A673 (cell line): Measurements from ENCODE around the gene FKBP3. TPM values are rescaled to one million over a fixed set of nuclear protein-coding genes. Genes with fewer than 3 reads are reported as not detected.

Experiments
- BruUV-seq: library from RNA; stranded (reverse); fragments of 400-500 nt; replicated peaks from 2 replicates; lab custom pipeline; 2021; lab: Mats Ljungman, UMichigan
- CTCF ChIA-PET: fragments of 300-600 bp; sonication (Branson Sonifier 250); formaldehyde crosslinking; loops from one replicate; lab custom pipeline; 2022; ENCODE audit warnings: antibody characterized with exemption; lab: Charles Lee
- POLR2A ChIA-PET: fragments of 300-600 bp; sonication (Branson Sonifier 250); formaldehyde crosslinking; loops from one replicate; lab custom pipeline; 2022; ENCODE audit warnings: antibody characterized with exemption; ENCODE audit not compliant: low non-redundant PET; lab: Charles Lee
- DNase-seq: peaks from one replicate; pipeline ENCODE4 v3.0.0-alpha.2; 2015; ENCODE audit warnings: low spot score
- H3K27ac ChIP-seq: fragments of 200-600 bp; sonication (generic); 2 replicates; pipeline ENCODE4 v1.5.1; 2016; ENCODE audit warnings: mixed run types, low read depth, mild to moderate bottlenecking, mixed read lengths, antibody characterized with exemption, low read length; ENCODE audit not compliant: poor library complexity, severe bottlenecking
- H3K27me3 ChIP-seq: fragments of 200-600 bp; sonication (generic); replicated peaks from 2 replicates; pipeline ENCODE4 v1.6.1; 2017; ENCODE audit warnings: mixed run types, low read depth, mild to moderate bottlenecking, mixed read lengths, antibody characterized with exemption, low read length; ENCODE audit not compliant: insufficient read depth, poor library complexity
- H3K36me3 ChIP-seq: fragments of 200-600 bp; sonication (generic); 2 replicates; pipeline ENCODE4 v1.6.1; 2016; ENCODE audit warnings: mixed run types, mild to moderate bottlenecking, mixed read lengths, antibody characterized with exemption, low read length; ENCODE audit not compliant: insufficient read depth, poor library complexity, severe bottlenecking
- H3K4me1 ChIP-seq: fragments of 200-600 bp; sonication (generic); 2 replicates; pipeline ENCODE4 v1.6.1; 2017; ENCODE audit warnings: mixed run types, mild to moderate bottlenecking, mixed read lengths, antibody characterized with exemption, low read length; ENCODE audit not compliant: insufficient read depth, poor library complexity, severe bottlenecking
- H3K4me3 ChIP-seq: fragments of 200-600 bp; sonication (generic); 2 replicates; pipeline ENCODE4 v1.5.1; 2016; ENCODE audit warnings: low read depth, mixed run types, mild to moderate bottlenecking, mixed read lengths, low read length; ENCODE audit not compliant: poor library complexity, severe bottlenecking
- H3K9me3 ChIP-seq: fragments of 200-600 bp; sonication (generic); 2 replicates; pipeline ENCODE4 v1.6.1; 2016; ENCODE audit warnings: mixed run types, low read depth, mild to moderate bottlenecking, mixed read lengths, antibody characterized with exemption, low read length; ENCODE audit not compliant: poor library complexity, severe bottlenecking
- EZH2 ChIP-seq: fragments of 200-600 bp; sonication (generic); IDR thresholded peaks from 2 replicates; pipeline ENCODE4 v1.6.1; 2017; ENCODE audit warnings: borderline replicate concordance, low read depth, mild to moderate bottlenecking, mixed read lengths, antibody characterized with exemption, low read length; ENCODE audit not compliant: poor library complexity, severe bottlenecking
- intact Hi-C: fragments of 100-400 bp; cut with micrococcal nuclease; formaldehyde crosslinking; loops from one replicate; pipeline ENCODE4 v1.10.0; 2022; ENCODE audit not compliant: unreplicated experiment
- total RNA-seq: library from RNA; stranded (reverse); gene quantifications from 2 replicates; pipeline ENCODE4 v1.2.3, GENCODE V29; 2021
- TF ChIP-seq, protein P1 (sequence below): fragments of 300-800, 200-600 bp; sonication (generic); conservative IDR thresholded peaks from 2 replicates; pipeline ENCODE4 v1.5.1; 2017; ENCODE audit warnings: low read depth, mild to moderate bottlenecking, antibody characterized with exemption, low read length, moderate library complexity, mixed read lengths

FKBP3 gene
- total RNA-seq, 1 experiment from 2014 or later = 162 TPM

DNA sequence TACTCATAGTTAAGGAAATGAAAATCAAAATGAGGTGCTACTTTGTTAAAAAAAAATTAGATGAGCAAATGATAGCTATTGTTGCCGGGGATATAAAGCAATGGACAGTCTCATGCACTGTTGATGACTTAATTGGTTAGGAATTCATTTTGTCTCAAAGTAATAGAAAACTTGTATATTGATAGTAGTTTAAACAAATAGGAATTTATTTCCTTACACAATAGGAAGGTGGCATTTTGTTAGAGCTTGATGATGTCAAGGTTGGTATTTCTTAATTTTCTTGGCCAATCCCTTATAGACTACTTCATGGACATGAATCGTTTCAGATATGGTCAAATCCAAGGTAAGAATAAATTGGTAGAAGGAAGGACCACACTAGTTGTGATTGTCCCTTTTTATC lies 42.6 kb downstream of the FKBP3 start:
- Histone ChIP-seq H3K27me3 (no peaks in the 10 kb centered on the region), H3K4me3 (no peak overlapping the region), H3K9me3 (no peaks in the 10 kb centered on the region), H3K4me1 (peaks cover 6% of the 10 kb centered on the region), H3K27ac (no peak overlapping the region), H3K36me3 (peaks cover 22% of the 10 kb centered on the region)
- intact Hi-C loops = no loop called here
- POLR2A ChIA-PET = interaction anchor here (0.5 kb wide), 1 partner anchor 396 kb away, joined by 9 read pairs; no protein-coding TSS in a partner anchor
- no peak for DNase-seq
- TF ChIP-seq, protein P1, sequence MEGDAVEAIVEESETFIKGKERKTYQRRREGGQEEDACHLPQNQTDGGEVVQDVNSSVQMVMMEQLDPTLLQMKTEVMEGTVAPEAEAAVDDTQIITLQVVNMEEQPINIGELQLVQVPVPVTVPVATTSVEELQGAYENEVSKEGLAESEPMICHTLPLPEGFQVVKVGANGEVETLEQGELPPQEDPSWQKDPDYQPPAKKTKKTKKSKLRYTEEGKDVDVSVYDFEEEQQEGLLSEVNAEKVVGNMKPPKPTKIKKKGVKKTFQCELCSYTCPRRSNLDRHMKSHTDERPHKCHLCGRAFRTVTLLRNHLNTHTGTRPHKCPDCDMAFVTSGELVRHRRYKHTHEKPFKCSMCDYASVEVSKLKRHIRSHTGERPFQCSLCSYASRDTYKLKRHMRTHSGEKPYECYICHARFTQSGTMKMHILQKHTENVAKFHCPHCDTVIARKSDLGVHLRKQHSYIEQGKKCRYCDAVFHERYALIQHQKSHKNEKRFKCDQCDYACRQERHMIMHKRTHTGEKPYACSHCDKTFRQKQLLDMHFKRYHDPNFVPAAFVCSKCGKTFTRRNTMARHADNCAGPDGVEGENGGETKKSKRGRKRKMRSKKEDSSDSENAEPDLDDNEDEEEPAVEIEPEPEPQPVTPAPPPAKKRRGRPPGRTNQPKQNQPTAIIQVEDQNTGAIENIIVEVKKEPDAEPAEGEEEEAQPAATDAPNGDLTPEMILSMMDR = no peak
- TF ChIP-seq EZH2 = no peak
- CTCF ChIA-PET = no interaction called here
- BruUV-seq = no TSS peak

GRCh38 chr14:45089813-45090212 lies 44.5 kb downstream of the FKBP3 start:
- intact Hi-C loops = no loop called here
- Histone ChIP-seq H3K9me3 (no peaks in the 10 kb centered on the region), H3K27me3 (no peaks in the 10 kb centered on the region), H3K36me3 (peaks cover 3% of the 10 kb centered on the region), H3K27ac (no peak overlapping the region), H3K4me3 (no peak overlapping the region), H3K4me1 (peaks cover 18% of the 10 kb centered on the region)
- no peak for DNase-seq
- BruUV-seq = no TSS peak
- CTCF ChIA-PET = no interaction called here
- TF ChIP-seq EZH2 = no peak
- POLR2A ChIA-PET = no interaction called here

DNA sequence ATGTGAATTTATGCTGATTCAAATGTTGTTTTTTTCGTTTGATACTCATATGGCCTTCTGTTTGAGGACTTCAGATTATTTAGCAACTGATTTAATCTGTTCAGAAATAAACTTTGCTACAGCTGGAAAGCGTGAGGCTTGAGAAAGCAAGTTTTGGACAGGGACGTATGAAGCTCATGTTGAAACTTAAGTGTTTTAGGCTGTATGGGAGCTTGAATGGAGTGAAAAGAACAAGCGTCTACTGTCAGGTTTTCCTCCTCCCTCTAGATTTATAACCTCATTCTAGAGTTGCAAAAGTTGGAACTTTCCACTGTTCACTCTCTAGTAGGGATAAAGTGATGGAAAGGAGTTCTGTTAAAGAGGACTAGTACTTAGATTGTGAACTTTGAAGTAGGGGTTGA lies 49.3 kb downstream of the FKBP3 start:
- peak overlapping the region; percentile 82 for H3K27ac ChIP-seq
- H3K27me3 ChIP-seq = no peaks in the 10 kb centered on the region
- peak overlapping the region; percentile 83 for H3K4me3 ChIP-seq
- TF ChIP-seq, protein P1 = no peak
- TF ChIP-seq EZH2 = no peak
- no peaks in the 10 kb centered on the region for H3K36me3 ChIP-seq
- peaks cover 18% of the 10 kb centered on the region for H3K4me1 ChIP-seq
- ChIA-PET CTCF (no interaction called here), POLR2A (no interaction called here)
- intact Hi-C loops = loop anchor here (5.0 kb wide), 1 partner anchor 123 kb away; the partner anchor contains the start of genes KLHL28 and TOGARAM1
- BruUV-seq = no TSS peak
- H3K9me3 ChIP-seq = no peaks in the 10 kb centered on the region
- DNase-seq = peak; percentile 14
